Ammon's horn (tissue), 1 donor: ENCODE measurements around the gene RADIL.
"Not testable (repeated sequence)": the region's sequence is repeated elsewhere in the genome, so short reads cannot be mapped to it uniquely, and the experiment has no call there.

Experiments
- DNase-seq: peaks from one replicate; pipeline ENCODE4 v3.0.0-alpha.2; 2016; ENCODE audit warnings: low spot score

The RADIL gene, protein sequence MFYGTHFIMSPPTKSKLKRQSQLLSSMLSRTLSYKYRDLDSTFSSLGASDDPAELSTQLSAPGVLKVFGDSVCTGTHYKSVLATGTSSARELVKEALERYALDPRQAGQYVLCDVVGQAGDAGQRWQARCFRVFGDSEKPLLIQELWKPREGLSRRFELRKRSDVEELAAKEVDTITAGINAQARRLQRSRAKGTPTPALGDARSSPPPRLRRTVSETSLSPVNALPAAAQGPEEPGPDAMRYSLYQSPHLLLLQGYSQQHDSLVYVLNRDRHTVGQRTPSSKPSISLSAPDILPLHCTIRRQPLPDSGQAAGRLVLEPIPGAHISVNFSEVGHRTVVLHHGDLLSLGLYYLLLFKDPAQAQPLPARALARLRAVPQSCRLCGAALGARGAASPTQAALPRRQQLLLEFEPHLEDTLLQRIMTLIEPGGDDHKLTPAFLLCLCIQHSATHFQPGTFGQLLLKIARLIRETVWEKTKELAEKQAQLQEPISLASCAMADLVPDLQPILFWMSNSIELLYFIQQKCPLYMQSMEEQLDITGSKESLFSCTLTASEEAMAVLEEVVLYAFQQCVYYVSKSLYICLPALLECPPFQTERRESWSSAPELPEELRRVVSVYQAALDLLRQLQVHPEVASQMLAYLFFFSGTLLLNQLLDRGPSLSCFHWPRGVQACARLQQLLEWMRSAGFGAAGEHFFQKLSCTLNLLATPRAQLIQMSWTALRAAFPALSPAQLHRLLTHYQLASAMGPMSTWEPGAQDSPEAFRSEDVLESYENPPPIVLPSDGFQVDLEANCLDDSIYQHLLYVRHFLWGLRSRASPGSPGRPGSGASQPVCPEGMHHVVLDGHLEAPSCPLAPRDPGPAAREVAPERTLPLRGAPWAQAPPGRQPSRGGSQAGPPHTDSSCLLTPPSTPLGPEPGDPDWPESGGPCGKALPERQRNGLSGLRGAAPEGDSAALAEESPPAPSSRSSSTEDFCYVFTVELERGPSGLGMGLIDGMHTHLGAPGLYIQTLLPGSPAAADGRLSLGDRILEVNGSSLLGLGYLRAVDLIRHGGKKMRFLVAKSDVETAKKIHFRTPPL

DNA sequence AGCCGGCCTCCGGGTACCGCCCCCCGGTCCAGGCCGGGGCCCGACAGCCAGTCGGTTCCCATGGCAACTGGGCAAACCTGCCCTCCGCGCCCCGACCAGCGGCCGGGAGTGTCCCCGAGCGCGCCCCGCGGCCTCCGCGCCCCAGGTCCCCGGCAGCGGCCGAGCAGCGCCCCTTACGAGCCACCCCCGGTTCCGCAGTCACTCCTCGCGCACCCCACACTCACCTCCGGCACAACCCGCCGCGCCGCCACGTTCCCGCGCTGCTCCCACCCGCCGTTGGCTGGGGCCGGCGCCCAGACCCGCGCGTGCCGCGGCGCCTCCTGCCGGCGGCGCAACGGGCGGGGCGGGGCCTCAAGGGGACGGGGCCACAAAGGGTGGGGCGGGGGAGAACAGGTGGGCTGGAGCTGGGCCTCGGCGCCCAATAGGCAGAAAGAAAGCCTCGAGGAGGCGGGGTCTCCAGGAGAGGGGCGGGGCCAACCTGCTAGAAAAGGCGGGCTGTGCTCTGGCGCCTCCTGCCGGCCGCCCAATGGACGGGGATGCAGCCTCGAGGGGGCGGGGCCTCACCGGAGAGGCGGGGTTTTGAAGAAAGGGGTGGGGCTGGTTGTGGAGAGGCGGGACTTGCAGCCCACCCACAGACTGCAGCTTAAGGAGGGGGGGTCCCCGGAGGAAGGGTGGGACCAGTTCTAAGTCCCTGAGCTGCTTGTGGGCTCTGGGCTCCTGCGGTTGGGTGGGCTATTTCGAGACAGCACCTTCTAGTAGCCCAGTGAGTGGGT, at the start of gene RADIL:
RADIL (minus strand) TSS at position 345 of the 773 bp plus-strand sequence. CDS start 5,577 bp downstream, outside the sequence.
- peak; percentile 95 for DNase-seq

DNA sequence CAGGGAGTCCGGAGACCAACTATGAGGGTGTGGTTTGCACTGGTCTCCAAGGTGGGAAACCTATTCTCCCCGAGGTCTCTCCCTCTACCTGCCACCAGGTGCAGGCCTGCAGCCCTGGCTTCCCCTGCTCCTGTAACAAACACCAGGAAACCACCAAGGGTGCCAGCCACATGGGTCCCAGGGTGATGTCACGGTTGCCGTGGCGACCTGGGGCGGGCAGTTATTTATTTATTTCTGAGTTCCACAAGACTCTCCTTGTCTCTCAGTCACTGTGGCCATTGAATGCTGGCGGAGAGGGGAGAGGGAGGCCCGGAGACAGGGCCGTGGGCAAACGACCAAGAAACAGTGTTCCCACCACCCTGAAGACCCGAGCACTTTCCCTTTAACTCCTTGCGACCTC, 48.4 kb upstream of the RADIL start:
- peak; percentile 93 for DNase-seq

DNA sequence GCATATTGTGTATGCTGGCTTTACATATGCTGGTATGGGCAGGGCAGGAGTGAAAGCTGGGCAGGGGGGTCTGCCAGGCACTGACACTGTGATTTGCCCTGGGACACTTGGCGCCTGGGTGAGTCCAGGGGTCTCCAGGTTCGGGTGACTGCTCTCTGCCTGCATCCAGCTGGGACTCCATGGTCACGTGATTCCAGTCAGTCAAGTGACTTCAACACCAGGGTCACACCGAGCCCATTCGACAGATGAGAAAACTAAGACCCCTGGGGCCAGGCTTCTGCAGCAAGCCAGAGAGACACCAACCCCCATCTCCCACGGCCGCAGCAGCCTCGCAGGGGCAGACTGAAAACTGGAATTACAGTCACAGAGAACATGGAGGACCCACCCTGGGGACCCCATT, 45.5 kb upstream of the RADIL start:
- DNase-seq, result no peak

DNA sequence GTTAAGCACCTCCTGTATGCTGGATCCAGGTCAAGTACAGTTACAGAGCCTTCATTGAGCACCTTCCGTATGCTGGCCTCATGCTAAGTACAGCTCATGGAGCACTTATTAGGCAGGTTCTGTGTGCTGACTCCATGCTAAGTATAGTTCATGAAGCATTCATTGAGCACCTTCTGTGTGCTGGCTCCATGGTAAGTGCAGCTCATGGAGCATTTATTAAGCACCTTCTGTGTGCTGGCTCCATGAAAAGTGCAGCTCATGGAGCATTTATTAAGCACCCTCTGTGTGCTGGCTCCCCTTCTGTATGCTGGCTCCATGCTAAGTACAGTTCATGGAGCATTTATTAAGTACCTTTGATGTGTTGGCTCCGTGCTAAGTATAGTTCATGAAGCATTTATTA, 44.9 kb upstream of the RADIL start:
- no peak for DNase-seq

DNA sequence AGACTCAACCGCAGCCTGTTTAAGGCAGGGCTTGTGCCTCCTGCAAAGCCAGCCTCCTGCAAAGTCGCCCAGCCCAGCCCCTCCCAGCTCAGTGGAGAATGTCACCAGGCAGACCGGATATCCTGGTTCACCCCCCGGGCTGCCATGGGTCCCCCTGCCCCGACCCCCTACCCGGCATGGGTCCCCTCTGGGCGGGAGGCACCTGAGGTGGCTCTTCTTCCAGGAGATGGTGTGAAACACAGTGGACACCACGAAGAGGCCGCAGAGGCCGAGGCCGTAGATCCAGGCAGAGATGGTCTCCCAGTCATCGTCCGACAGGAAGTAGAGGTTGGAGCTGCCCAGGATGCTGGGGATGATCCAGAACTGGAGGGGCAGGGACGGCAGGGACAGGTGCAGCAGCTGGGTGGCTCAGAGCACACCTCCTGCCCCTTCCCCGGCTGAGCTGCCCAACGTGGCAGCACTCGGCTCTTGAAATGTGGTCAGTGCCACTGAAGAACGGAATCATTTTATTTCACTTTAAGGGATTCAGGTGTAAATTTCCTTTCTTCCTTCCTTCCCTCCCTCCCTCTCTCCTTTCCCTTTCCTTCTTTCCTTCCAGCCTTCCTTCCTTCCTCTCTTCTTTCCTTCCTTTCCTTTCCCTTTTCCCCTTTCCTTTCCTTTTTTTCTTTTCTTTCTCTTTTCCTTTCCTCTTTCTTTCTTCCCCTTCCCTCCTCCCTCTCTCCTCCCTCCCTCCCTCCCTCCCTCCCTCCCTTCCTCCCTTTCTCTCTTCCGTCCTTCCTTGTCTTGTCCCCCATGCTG, 36.7 kb upstream of the RADIL start:
- no peak for DNase-seq

DNA sequence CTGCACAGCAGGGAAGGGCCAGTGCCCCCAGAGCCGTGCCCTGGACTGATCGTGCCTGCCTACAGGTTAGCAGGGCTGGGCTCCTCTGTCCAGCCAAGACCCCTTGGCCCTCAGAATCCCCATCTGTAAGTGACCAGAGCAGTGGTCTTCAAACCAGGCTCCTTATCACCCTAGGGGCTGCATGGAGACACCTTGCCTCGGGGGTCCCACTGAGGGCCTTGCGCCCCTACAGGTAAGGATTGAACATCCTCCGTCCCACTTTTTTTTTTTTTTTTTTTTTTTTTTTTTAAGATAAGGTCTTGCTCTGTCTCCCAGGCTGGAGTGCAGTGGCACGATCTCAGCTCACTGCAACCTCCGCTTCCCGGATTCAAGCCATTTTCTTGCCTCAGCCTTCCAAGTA, 32.6 kb upstream of the RADIL start:
- DNase-seq, result no peak

DNA sequence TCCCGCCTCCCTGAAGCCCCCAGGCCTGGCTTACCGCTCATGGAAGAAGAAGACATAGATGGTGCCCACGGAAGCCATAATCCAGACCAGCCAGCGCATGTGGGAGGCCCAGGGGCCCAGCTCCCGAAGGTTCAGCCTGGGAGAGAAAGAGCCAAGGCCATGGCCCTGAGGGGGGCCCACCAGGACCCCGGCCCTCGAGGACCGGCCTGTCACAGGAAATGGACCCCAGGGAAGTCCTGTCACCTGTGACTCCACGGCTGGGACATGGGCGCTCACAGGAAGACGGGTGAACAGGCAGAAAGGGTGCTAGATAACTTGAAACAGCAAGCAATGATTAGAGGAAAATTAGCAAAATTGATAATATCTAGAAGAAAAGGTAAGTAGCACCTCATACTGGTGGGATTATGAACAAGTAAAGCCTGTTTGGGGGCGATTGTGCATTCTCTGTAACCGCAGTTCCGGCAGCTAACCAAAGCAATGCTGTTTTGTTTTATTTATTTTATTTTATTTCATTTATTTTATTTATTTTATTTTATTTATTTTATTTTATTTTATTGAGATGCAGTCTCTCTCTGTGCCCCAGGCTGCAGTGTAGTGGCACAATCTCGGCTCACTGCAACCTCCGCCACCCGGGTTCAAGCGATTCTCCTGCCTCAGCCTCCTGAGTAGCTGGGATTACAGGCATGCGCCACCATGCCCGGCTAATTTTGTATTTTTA, 27.8 kb upstream of the RADIL start:
- DNase-seq, result no peak

DNA sequence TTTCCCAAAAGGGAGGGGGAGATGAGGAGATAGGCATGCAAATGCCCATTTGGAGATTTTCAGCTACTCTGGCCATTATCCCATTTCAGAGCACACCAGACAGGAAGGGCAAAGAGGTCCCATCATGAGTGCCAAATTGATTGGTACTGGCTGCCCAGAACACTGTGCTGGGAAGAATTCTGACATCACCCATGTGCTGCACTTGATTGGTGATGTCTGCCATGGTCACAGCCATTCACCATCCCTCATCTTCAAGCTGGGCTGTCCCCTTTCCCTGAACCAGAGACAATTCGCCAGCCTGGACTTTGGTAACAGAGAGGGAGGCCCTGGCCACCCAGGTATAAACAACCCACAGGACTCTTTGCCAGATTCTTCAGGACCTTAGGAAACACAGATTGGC, 23.2 kb upstream of the RADIL start:
- no peak for DNase-seq

DNA sequence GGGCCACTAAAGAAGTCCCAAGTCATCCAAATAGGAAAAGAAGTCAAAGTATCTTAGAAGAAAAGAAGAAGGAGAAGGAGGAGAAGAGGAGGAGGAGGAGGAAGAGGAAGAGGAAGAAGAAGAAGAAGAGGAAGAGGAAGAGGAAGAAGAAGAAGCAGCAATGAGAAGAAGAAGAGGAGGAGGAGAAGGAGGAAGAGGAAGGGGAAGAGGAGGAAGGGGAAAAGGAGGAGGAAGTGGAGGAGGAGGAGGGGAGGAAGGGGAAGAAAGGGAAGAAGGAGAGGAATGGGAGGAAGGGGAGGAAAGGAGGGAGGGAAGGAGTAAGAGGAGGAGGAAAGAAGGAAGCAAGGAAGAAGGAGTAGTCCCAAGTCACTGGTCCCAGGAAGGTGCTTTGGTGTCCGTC, 21.7 kb upstream of the RADIL start:
- DNase-seq, result no peak

DNA sequence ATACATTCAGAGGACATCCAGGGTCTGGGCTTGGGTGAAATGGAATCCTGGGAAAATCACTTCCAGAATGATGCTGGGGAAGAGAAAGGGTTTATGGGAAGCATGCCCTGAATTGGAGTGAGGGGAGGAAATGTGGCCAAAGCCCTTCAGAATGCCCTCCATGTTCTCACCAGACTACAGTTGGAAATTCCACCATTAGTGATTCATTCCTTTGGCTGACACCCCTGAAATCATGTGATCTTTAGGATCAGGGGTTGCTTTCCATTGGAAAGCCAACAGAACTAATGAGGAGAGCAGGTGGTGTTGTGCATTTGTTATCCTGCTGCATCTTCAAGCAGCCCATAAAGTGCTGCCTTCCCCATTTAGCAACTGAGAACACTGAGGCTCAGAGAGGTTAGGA, 20.8 kb upstream of the RADIL start:
- no peak for DNase-seq

DNA sequence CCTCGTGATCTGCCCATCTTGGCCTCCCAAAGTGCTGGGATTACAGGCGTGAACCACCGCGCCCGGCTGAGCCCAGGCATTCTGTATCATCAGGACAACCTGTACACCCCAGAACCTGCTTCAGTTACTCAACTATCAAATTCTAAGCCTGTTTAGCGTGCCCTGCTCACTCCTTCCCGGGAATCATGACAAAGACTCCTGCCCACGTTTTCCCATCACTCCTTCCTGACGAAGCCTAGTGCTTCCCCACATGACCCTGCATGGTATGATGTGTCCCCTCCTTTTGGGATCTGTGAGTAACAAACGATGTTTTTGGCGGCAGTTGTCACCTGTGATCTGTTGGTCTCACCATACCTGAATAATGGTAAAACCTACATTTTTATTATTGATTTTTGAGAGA, 12.2 kb upstream of the RADIL start:
- DNase-seq, result no peak

DNA sequence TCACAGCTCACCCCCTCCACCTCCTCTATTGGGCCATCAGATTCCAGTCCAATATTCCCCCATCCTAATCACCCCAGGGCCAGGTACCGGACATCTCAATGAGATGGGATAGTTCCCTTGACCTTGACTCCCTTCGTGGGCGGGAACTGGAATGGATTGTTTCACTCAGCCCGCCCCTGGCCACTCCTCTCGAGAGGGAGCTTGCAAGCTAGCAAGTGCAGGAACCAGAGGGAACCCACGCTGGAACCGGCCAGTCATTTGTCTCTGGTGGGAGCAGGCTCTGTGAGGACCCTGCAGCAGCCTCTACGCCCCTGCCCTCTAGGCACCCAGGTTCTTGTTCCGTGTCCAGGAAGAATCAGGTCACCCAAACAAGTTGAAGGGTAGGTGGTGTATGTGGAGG, 11.0 kb upstream of the RADIL start:
- no peak for DNase-seq

DNA sequence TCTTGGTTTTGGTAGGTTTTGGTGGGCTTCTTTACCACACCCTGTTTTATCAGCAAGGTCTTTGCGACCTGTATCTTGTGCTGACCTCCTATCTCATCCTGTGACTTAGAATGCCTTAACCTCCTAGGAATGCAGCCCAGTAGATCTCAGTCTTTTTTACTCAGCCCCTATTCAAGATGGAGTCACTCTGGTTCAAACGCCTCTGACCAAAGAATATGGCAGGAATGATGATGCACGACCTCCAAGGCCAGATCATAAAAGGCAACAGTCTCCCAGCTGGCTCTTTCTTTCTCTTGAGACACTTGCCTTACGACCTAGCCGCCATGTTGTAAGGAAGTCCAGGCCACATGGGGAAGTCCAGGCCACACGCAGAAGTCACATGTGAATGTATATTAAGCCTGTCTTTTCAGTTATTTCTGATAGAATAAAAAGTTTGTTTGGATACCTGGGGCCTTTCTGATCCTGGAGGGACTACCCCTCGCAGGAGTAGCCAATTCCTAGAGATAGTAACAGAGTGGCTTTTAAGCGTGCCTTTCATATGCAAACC, 10.5 kb upstream of the RADIL start:
- DNase-seq, result no peak

DNA sequence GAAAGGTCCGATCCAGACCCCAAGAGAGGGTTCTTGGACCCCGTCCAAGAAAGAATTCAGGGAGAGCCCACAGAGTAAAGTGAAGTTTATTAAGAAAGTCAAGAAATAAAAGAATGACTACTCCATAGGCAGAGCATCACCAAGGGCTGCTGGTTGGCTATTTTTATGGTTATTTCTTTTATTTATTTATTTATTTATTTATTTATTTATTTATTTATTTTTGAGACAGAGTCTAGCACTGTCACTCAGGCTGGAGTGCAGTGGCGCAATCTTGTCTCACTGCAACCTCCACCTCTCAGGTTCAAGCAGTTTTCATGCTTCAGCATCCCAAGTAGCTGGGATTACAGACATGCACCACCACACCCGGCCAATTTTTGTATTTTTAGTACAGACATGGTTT, 9.7 kb upstream of the RADIL start:
- not testable (repeated sequence) for DNase-seq

DNA sequence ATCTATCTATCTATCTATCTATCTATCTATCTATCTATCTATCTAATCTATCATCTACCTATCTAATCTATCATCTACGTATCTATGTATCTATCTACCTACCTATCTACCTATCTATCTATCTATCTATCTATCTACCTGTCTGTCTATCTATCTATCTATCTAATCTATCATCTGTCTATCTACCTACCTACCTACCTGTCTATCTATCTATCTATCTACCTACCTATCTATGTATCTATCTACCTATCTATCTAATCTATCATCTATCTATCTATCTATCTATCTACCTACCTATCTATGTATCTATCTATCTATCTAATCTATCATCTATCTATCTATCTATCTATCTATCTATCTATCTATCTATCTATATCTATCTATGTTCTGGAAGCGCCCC, 8.0 kb upstream of the RADIL start:
- DNase-seq, result not testable (repeated sequence)

DNA sequence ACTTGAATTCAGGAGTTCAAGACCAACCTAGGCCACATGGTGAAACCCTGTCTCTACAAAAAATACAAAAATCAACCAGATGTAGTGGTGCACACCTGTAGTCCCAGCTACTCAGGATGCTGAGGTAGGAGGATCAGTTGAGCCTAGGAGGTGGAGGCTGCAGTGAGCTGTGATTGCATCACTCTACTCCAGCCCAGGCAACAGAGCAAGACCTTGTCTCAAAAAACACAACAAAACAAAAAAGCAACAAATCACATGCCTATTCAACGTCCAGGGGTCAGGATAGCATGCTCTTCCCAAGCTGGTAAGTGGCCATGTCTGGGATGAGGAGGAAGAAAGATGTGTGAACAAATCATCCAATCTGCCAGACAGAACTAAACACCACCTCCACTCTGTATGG, 6.2 kb upstream of the RADIL start:
- no peak for DNase-seq

DNA sequence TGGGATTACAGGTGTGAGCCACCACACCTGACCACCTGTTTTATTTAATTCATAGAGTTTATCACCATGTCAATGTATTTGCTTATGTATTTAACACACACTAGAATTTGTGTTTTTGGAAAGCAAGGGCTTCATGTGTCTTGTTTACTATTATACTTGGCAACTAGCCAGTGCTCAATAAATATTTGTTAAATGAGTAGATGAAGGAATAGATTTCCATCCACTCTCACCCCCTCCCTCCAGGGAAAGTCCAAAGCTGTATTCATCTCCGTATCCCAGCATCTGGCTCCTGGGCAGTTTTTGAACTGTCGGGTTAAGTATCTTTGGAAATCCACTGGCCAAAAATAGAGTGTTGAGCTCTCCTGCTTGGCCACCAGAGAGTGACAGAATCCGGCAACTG, 4.6 kb upstream of the RADIL start:
- no peak for DNase-seq

DNA sequence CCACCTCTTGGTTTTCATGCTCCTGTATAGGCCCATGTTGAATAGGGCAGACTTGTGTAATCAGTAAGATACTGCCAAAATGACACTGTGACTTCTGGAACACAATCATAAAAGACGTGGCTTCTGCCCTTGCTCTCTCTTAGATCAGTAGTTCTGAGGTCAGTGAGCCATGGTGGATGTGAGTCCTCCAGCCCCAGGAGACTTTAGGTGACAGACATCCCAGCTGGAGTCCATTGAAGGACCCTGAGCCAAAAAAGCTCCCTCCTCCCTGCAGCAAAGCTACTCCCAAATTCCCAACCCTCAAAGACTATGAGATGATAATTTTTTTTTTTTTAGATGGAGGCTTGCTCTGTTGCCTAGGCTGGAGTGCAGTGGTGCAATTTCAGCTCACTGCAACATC, 3.2 kb upstream of the RADIL start:
- DNase-seq, result no peak

DNA sequence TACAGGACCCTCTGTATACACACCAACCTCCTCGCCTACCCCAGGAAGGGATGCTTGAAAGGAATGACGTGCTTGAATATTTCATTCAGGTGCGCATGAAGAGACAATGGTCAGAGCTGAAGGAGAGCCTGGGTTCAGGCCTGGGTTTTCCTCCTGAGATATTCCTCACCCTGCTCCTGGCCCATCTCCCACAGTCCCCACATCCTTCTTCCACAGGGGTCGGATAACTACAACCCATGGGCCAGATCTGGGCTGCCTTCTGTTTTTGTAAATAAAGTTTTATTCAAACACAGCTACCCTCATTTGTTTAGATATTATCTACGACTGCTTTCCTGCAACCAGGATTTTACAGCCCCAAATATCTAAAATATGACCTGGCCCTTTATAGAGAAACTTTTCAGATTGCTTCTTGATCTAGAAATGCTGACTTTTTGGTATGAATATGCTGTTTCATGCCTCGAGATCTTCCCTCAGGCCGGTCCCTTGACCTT, 1.8 kb upstream of the RADIL start:
- DNase-seq, result no peak

DNA sequence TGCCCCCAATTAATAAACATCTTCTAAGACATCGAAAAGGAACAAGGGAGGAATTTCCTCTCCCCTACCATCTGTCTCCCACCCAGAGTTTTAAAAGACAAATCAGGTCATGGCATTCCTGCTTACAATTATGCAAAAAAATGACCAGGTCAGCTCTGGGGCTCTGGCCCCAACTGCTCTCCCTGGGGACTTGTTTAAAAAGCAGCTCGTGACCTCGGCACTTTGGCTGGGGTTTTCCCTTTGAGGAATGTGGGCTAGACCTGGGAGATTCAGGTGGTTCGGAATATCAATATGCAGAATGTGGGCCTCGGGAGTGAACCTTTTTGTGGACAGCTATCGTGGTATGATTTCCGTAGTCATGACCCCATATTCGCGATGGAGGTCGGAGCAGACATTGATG, 648 bp upstream of the RADIL start:
- DNase-seq, result no peak
